CD4-positive, alpha-beta T cell treated with Interleukin-12 subunit alpha and Interleukin-12 subunit beta, for 1 hour (primary cell): ENCODE results near the gene GRM2.

ENCODE experiments used
- DNase-seq: peaks from one replicate; pipeline ENCODE4 v3.0.0-alpha.2; 2020

GRM2 gene

GRCh38 chr3:51706788-51707731 is at the start of gene GRM2:
TSS of gene GRM2 (plus strand) at chr3:51707068. CDS start at chr3:51708984, 1,916 bp downstream.
- no peak for DNase-seq

- DNase-seq, result no peak
Measured at GRCh38 chr3:51657234-51657633, 49.6 kb upstream of the GRM2 start.

- no peak for DNase-seq
Measured at GRCh38 chr3:51659942-51660341, 46.9 kb upstream of the GRM2 start.

- no peak for DNase-seq
Measured at GRCh38 chr3:51662456-51662855, 44.4 kb upstream of the GRM2 start.

GRCh38 chr3:51668756-51669155 is 38.1 kb upstream of the GRM2 start:
- DNase-seq, result no peak

GRCh38 chr3:51669241-51670052 is 37.4 kb upstream of the GRM2 start:
- peak; percentile 83 for DNase-seq

GRCh38 chr3:51670053-51670822 is 36.6 kb upstream of the GRM2 start:
- peak; percentile 64 for DNase-seq

- DNase-seq, result peak; percentile 95
Measured at GRCh38 chr3:51670823-51671733, 35.8 kb upstream of the GRM2 start, which contains the start of gene TEX264. TSS of gene TEX264 (plus strand) at chr3:51671252. CDS start at chr3:51674305, 3,053 bp downstream.

GRCh38 chr3:51671734-51672475 is 35.0 kb upstream of the GRM2 start:
- peak; percentile 62 for DNase-seq

GRCh38 chr3:51673181-51673801 is 33.6 kb upstream of the GRM2 start:
- DNase-seq, result no peak

GRCh38 chr3:51673802-51674654 is 32.8 kb upstream of the GRM2 start:
- no peak for DNase-seq

GRCh38 chr3:51675201-51675611 is 31.7 kb upstream of the GRM2 start:
- DNase-seq, result no peak

GRCh38 chr3:51676102-51676640 is 30.7 kb upstream of the GRM2 start:
- DNase-seq, result no peak

GRCh38 chr3:51677358-51677757 is 29.5 kb upstream of the GRM2 start:
- DNase-seq, result no peak

- DNase-seq, result no peak
Measured at GRCh38 chr3:51678186-51678585, 28.7 kb upstream of the GRM2 start.

GRCh38 chr3:51678641-51679040 is 28.2 kb upstream of the GRM2 start:
- no peak for DNase-seq

- no peak for DNase-seq
Measured at GRCh38 chr3:51679318-51679717, 27.6 kb upstream of the GRM2 start.

- DNase-seq, result no peak
Measured at GRCh38 chr3:51679777-51680176, 27.1 kb upstream of the GRM2 start.

- DNase-seq, result no peak
Measured at GRCh38 chr3:51680196-51680595, 26.7 kb upstream of the GRM2 start.
